Measurements from ENCODE around the gene NXPH1. TPM values are rescaled to one million over a fixed set of nuclear protein-coding genes. Genes with fewer than 3 reads are reported as not detected.

Gene NXPH1
- total and polyA plus RNA-seq, 9 of the 15 experiments (the other 6 are each of a cell fraction or from before 2014, with no cell fraction given): 0.16 TPM; not detected in 8

DNA sequence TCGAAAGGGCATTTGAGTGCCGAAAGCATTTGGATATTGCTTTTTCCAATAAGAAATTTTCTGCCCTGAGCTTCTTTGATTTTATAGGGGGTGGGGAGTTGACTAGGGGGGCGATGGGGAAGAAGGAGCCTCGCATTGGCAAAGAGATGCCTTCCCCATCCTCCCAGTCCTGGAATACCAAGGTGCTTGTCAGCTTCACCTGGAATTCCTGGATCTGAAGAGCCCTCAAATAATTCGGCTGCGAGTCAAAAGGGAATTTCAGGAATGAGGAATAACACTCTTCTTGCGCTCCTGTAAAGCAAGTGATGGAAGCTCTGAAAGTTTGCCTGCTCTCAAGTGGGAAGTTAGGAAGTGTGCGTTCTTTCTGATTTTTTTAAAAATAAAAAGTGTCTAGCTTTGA is 7.3 kb downstream of the NXPH1 start (continued):
- TF ChIP-seq, protein P1, sequence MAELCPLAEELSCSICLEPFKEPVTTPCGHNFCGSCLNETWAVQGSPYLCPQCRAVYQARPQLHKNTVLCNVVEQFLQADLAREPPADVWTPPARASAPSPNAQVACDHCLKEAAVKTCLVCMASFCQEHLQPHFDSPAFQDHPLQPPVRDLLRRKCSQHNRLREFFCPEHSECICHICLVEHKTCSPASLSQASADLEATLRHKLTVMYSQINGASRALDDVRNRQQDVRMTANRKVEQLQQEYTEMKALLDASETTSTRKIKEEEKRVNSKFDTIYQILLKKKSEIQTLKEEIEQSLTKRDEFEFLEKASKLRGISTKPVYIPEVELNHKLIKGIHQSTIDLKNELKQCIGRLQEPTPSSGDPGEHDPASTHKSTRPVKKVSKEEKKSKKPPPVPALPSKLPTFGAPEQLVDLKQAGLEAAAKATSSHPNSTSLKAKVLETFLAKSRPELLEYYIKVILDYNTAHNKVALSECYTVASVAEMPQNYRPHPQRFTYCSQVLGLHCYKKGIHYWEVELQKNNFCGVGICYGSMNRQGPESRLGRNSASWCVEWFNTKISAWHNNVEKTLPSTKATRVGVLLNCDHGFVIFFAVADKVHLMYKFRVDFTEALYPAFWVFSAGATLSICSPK (IDR thresholded peaks at IDR 0.05; ENCODE audit: borderline replicate concordance): no peak
- TF ChIP-seq SMARCC2 (IDR thresholded peaks at IDR 0.05; ENCODE audit: low read depth) (no peak), TEAD4 (IDR thresholded peaks at IDR 0.05; ENCODE audit: low read length) (no peak), TEAD4 (CRISPR knock-in tag; IDR thresholded peaks at IDR 0.05; ENCODE audit: borderline replicate concordance) (no peak), PRPF4 (IDR thresholded peaks at IDR 0.05; ENCODE audit: insufficient read depth, low read depth, low read length, poor library complexity, severe bottlenecking) (no peak), ZNF780A (CRISPR knock-in tag; IDR thresholded peaks at IDR 0.05) (no peak)

DNA sequence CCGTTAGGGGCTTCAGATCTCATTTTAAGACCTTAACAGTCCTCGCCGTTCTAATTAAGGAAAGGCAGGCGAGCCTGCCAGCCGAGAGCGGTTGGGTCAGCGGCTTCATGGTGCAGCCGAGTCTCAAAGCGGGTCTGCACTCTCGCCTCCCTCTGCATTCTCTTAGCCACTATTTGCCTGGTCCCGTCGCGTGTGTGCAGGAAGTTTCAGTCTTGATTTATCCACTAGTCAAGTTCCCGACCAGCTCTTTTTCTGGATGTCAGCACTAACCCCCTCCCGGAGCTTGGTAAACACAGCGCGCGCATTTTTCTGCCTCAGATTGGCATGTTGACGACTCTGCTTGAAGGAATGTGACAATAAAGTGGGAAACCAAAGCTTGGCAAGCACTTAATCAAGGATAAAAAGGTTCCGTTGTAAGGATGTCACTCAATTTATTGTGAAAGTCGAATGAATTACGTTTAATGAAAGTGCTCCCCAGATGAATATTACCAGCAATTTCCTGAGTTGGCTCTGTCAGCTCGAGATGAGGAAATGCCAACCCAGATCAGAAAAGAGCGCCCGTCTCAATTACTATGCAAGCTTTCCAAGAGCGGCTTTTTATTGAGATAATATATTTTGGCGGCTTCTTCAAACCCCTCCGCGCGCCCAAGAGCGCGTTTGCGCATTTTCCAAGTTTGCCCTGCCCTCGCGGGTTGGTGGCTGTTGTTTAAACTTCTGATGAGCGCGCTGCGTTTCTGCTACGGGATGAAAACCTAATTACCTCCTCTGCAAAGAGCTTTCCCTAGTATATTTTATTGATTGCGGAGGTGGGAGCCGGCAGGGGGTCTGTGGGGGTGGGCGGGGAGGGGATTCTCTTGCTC is 7.9 kb downstream of the NXPH1 start:
- no peak overlapping the region for H3K4me2 ChIP-seq (ENCODE audit: insufficient read depth, low read length)
- WGBS (ENCODE audit: insufficient coverage, low coverage, missing lambda C conversion rate): 3% methylated on average over 41 of the region's 42 CpGs
- no peak overlapping the region for H2AFZ ChIP-seq (ENCODE audit: low read depth, low read length)
- H3K27me3 ChIP-seq (ENCODE audit: control insufficient read depth in 2 of 2, insufficient read depth in 2 of 2, low read length in 2 of 2): peaks cover 11 to 40% of the 10 kb centered on the region in 2 experiments; a peak in 4 of 5 replicates
- no peaks in the 10 kb centered on the region; the same call in 1 of the 2 replicates for H4K20me1 ChIP-seq (replicated peaks; ENCODE audit: control insufficient read depth, insufficient read depth, low read length)
- DNase-seq (ENCODE audit: extremely low read depth in 1 of 4, low spot score in 3 of 4): no peak
- no peaks in the 10 kb centered on the region for H3K9me1 ChIP-seq (ENCODE audit: control insufficient read depth, insufficient read depth, low read length)
- no peaks in the 10 kb centered on the region for H3K9me3 ChIP-seq (replicated peaks; ENCODE audit: control insufficient read depth, insufficient read depth, low read depth, low read length)
- ChIA-PET CTCF (ENCODE audit: low intra/inter-chr PET ratio) (no interaction called here), POLR2A (interaction anchor here (0.9 kb wide), 1 partner anchor 10 kb away, joined by 3 read pairs; no protein-coding TSS in a partner anchor)
- FAIRE-seq: no peak
- no TSS peak for BruUV-seq (replicated peaks)
- peaks cover 0 to 10% of the 10 kb centered on the region in 2 experiments; a peak in 1 of 5 replicates for H3K4me1 ChIP-seq (replicated peaks in 1 of 2; ENCODE audit: control insufficient read depth in 2 of 2, insufficient read depth in 2 of 2, low read length in 2 of 2)
- intact Hi-C loops (cut with micrococcal nuclease) (no loop called here), in situ Hi-C loops (cut with MboI) (no loop called here)
- no peaks in the 10 kb centered on the region for H3K79me2 ChIP-seq (ENCODE audit: control insufficient read depth, insufficient read depth, low read length)
- no peak for ATAC-seq
- H3K4me3 ChIP-seq: no peak overlapping the region
- H3K36me3 ChIP-seq (ENCODE audit: control insufficient read depth, insufficient read depth, low read length): no peaks in the 10 kb centered on the region
- no peak overlapping the region for H3K9ac ChIP-seq (ENCODE audit: insufficient read depth in 1 of 2, low read depth in 2 of 2, low read length in 2 of 2)
- no peak overlapping the region for H3K27ac ChIP-seq (ENCODE audit: extremely low read depth, low read depth, low read length)
- TF ChIP-seq HOXB6 (CRISPR knock-in tag; IDR thresholded peaks at IDR 0.05; ENCODE audit: borderline replicate concordance) (no peak), HDGF (IDR thresholded peaks at IDR 0.05) (no peak), ELF2 (CRISPR knock-in tag; IDR thresholded peaks at IDR 0.05) (no peak), KLF10 (CRISPR knock-in tag; IDR thresholded peaks at IDR 0.05) (no peak), NCOA1 (IDR thresholded peaks at IDR 0.05; ENCODE audit: low read depth) (no peak), MTA3 (IDR thresholded peaks at IDR 0.05; ENCODE audit: borderline replicate concordance) (no peak)
- TF ChIP-seq, protein P2, sequence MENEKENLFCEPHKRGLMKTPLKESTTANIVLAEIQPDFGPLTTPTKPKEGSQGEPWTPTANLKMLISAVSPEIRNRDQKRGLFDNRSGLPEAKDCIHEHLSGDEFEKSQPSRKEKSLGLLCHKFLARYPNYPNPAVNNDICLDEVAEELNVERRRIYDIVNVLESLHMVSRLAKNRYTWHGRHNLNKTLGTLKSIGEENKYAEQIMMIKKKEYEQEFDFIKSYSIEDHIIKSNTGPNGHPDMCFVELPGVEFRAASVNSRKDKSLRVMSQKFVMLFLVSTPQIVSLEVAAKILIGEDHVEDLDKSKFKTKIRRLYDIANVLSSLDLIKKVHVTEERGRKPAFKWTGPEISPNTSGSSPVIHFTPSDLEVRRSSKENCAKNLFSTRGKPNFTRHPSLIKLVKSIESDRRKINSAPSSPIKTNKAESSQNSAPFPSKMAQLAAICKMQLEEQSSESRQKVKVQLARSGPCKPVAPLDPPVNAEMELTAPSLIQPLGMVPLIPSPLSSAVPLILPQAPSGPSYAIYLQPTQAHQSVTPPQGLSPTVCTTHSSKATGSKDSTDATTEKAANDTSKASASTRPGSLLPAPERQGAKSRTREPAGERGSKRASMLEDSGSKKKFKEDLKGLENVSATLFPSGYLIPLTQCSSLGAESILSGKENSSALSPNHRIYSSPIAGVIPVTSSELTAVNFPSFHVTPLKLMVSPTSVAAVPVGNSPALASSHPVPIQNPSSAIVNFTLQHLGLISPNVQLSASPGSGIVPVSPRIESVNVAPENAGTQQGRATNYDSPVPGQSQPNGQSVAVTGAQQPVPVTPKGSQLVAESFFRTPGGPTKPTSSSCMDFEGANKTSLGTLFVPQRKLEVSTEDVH (IDR thresholded peaks at IDR 0.05; ENCODE audit: low read depth, partially characterized antibody): no peak
- TF ChIP-seq, protein P3, sequence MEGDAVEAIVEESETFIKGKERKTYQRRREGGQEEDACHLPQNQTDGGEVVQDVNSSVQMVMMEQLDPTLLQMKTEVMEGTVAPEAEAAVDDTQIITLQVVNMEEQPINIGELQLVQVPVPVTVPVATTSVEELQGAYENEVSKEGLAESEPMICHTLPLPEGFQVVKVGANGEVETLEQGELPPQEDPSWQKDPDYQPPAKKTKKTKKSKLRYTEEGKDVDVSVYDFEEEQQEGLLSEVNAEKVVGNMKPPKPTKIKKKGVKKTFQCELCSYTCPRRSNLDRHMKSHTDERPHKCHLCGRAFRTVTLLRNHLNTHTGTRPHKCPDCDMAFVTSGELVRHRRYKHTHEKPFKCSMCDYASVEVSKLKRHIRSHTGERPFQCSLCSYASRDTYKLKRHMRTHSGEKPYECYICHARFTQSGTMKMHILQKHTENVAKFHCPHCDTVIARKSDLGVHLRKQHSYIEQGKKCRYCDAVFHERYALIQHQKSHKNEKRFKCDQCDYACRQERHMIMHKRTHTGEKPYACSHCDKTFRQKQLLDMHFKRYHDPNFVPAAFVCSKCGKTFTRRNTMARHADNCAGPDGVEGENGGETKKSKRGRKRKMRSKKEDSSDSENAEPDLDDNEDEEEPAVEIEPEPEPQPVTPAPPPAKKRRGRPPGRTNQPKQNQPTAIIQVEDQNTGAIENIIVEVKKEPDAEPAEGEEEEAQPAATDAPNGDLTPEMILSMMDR (IDR thresholded peaks at IDR 0.05 in 2 of 3, conservative IDR thresholded peaks at IDR 0.05 in 1 of 3; ENCODE audit: insufficient read depth in 2 of 3, low read depth in 1 of 3, low read length in 3 of 3): no peak
